ENCODE results near the gene KCNT2.

DNA sequence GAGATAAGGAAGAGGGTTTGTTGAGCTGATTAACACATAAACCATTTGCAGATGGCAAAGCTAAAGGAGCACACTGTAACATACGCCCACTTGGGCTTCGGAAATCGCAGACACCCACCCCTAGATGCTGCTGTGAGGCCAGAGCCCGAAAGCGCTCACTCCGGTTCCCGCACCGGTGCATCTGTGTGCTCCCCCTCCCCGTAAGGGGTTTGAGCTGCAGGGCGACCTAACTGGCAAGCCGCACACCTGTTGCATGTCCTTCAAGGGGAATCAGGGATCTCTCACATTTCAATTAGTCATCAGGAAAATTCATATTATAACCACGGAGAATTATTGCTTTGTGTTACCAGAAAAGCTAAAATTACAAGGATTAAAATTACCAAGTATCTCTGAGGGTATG lies 42.2 kb upstream of the KCNT2 start:
- TF ChIP-seq, protein P1, sequence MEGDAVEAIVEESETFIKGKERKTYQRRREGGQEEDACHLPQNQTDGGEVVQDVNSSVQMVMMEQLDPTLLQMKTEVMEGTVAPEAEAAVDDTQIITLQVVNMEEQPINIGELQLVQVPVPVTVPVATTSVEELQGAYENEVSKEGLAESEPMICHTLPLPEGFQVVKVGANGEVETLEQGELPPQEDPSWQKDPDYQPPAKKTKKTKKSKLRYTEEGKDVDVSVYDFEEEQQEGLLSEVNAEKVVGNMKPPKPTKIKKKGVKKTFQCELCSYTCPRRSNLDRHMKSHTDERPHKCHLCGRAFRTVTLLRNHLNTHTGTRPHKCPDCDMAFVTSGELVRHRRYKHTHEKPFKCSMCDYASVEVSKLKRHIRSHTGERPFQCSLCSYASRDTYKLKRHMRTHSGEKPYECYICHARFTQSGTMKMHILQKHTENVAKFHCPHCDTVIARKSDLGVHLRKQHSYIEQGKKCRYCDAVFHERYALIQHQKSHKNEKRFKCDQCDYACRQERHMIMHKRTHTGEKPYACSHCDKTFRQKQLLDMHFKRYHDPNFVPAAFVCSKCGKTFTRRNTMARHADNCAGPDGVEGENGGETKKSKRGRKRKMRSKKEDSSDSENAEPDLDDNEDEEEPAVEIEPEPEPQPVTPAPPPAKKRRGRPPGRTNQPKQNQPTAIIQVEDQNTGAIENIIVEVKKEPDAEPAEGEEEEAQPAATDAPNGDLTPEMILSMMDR (IDR thresholded peaks at IDR 0.05 in 4 of 5, conservative IDR thresholded peaks at IDR 0.05 in 1 of 5) = no peak
- no peak for TF ChIP-seq POLR2A (IDR thresholded peaks at IDR 0.05)

Measured in gastrocnemius medialis (tissue), 4 donors.